HG03571 (cell line): ENCODE results near the gene SAMHD1.
A peak's percentile ranks its signal among the peaks of the same experiment; 100 is the strongest.
"Not testable (repeated sequence)": the region's sequence is repeated elsewhere in the genome, so short reads cannot be mapped to it uniquely, and the experiment has no call there.

Source experiments
- ATAC-seq: cut with Tn5 transposase; IDR thresholded peaks from one replicate; pipeline ENCODE4 v1.9.1; 2021; ENCODE audit not compliant: unreplicated experiment

SAMHD1 gene

GRCh38 chr20:36951198-36951978, at the start of gene SAMHD1:
Gene SAMHD1 (minus strand): TSS chr20:36951708. CDS start chr20:36951643, 65 bp downstream.
- ATAC-seq: peak; percentile 89

- not testable (repeated sequence) for ATAC-seq
Observed at GRCh38 chr20:37000171-37000570, 48.7 kb upstream of the SAMHD1 start.

- ATAC-seq: no peak
Observed at GRCh38 chr20:36998652-36999051, 47.1 kb upstream of the SAMHD1 start.

GRCh38 chr20:36997121-36997520, 45.6 kb upstream of the SAMHD1 start:
- ATAC-seq: no peak

- ATAC-seq: not testable (repeated sequence)
Observed at GRCh38 chr20:36994221-36994620, 42.7 kb upstream of the SAMHD1 start.

- ATAC-seq: no peak
Observed at GRCh38 chr20:36992802-36993334, 41.4 kb upstream of the SAMHD1 start.

GRCh38 chr20:36991703-36992102, 40.2 kb upstream of the SAMHD1 start:
- no peak for ATAC-seq

- no peak for ATAC-seq
Observed at GRCh38 chr20:36989797-36990196, 38.3 kb upstream of the SAMHD1 start.

- ATAC-seq: no peak
Observed at GRCh38 chr20:36988494-36988966, 37.0 kb upstream of the SAMHD1 start.

- no peak for ATAC-seq
Observed at GRCh38 chr20:36984257-36984638, 32.7 kb upstream of the SAMHD1 start.

GRCh38 chr20:36975099-36975818, 23.8 kb upstream of the SAMHD1 start:
- ATAC-seq: no peak

- ATAC-seq: no peak
Observed at GRCh38 chr20:36974660-36975059, 23.2 kb upstream of the SAMHD1 start.

- no peak for ATAC-seq
Observed at GRCh38 chr20:36971103-36971502, 19.6 kb upstream of the SAMHD1 start.

GRCh38 chr20:36969478-36970186, 18.1 kb upstream of the SAMHD1 start:
- ATAC-seq: no peak

- no peak for ATAC-seq
Observed at GRCh38 chr20:36969051-36969450, 17.5 kb upstream of the SAMHD1 start.

GRCh38 chr20:36967636-36968035, 16.1 kb upstream of the SAMHD1 start:
- no peak for ATAC-seq

GRCh38 chr20:36966965-36967364, 15.5 kb upstream of the SAMHD1 start:
- ATAC-seq: not testable (repeated sequence)

- not testable (repeated sequence) for ATAC-seq
Observed at GRCh38 chr20:36962354-36962941, 10.9 kb upstream of the SAMHD1 start.

GRCh38 chr20:36959242-36959641, 7.7 kb upstream of the SAMHD1 start:
- no peak for ATAC-seq

- ATAC-seq: no peak
Observed at GRCh38 chr20:36957875-36958667, 6.6 kb upstream of the SAMHD1 start.
